HepG2 (cell line): ENCODE results near the gene HES3. TPM values are rescaled to one million over a fixed set of nuclear protein-coding genes. Genes with fewer than 3 reads are reported as not detected.
A peak's percentile ranks its signal among the peaks of the same experiment; 100 is the strongest.

ENCODE experiments used
- ATAC-seq: fragments of 200-7000 bp; cut with Tn5 transposase; 3 replicates; pipeline ENCODE4 v1.9.1; 2020; ENCODE audit warnings: mild to moderate bottlenecking, moderate library complexity
- BruUV-seq: library from RNA; stranded (reverse); fragments of 400-500 nt; replicated peaks from 2 replicates; lab custom pipeline; 2021; lab: Mats Ljungman, UMichigan
- CTCF ChIA-PET: fragments of 300-600 bp; formaldehyde crosslinking; extraction: SDS; loops from one replicate; lab custom pipeline; 2021; ENCODE audit warnings: low total read pairs, inconsistent platforms, low intra/inter-chr PET ratio; lab: Yijun Ruan, JAX
- POLR2A ChIA-PET: fragments of 350-600 bp; sonication (Branson Sonifier 250); formaldehyde crosslinking; loops from one replicate; lab custom pipeline; 2020; ENCODE audit warnings: antibody characterized with exemption, inconsistent platforms; lab: Yijun Ruan, JAX
- DNase-seq: peaks from one replicate; pipeline ENCODE4 v3.0.0-alpha.2; 2015; ENCODE audit warnings: low spot score
- FAIRE-seq: peaks from 3 replicates; lab custom pipeline; 2011; peaks lifted over from hg19 to GRCh38; lab: Jason Lieb, UNC
- H2AFZ ChIP-seq: one replicate; pipeline ENCODE4 v1.6.1; 2011; ENCODE audit warnings: low read length, inconsistent platforms
- H3K27ac ChIP-seq: fragments of 300-600 bp; 3 replicates; pipeline ENCODE4 v1.8.0; 2011; ENCODE audit warnings: mixed run types, mild to moderate bottlenecking, mixed read lengths, low read length, inconsistent platforms; ENCODE audit not compliant: insufficient read depth; ENCODE audit errors: extremely low read length
- H3K27me3 ChIP-seq, 2 experiments: fragments of 200-600 bp in 1 of 2; 2 replicates in 1 of 2; 3 replicates in 1 of 2; pipeline versions ENCODE4 v1.6.0 to v1.8.0; 2011; ENCODE audit warnings: low read length in 2 of 2, mild to moderate bottlenecking in 2 of 2, moderate library complexity in 2 of 2, inconsistent platforms in 1 of 2; ENCODE audit not compliant: insufficient read depth in 2 of 2, control insufficient read depth in 1 of 2
- H3K36me3 ChIP-seq, 2 experiments: fragments of 200-600 bp in 1 of 2; replicated peaks in 1 of 2; 2 replicates in 1 of 2; 3 replicates in 1 of 2; pipeline versions ENCODE4 v1.5.1 to v1.8.0; 2011; ENCODE audit warnings: low read length in 2 of 2, inconsistent platforms in 1 of 2; ENCODE audit not compliant: insufficient read depth in 2 of 2, control insufficient read depth in 1 of 2
- H3K4me1 ChIP-seq: 2 replicates; pipeline ENCODE4 v1.5.1; 2012; ENCODE audit warnings: low read length, inconsistent platforms; ENCODE audit not compliant: insufficient read depth
- H3K4me2 ChIP-seq: 2 replicates; pipeline ENCODE4 v1.6.0; 2011; ENCODE audit warnings: low read depth, low read length, inconsistent platforms
- H3K4me3 ChIP-seq, 3 experiments: fragments of 200-600 bp in 1 of 3; sonication (generic), shearing (Covaris generic) in 1 of 3; replicated peaks in 1 of 3; 2 replicates each; pipeline ENCODE4 v1.5.1; 2011 to 2016; ENCODE audit warnings: low read length in 3 of 3, inconsistent platforms in 2 of 3, low read depth in 2 of 3, mild to moderate bottlenecking in 2 of 3, control low read depth in 1 of 3, mixed read lengths in 1 of 3; ENCODE audit not compliant: insufficient read depth in 1 of 3
- H3K79me2 ChIP-seq: one replicate; pipeline ENCODE4 v1.6.1; 2011; ENCODE audit warnings: low read length, inconsistent platforms; ENCODE audit not compliant: insufficient read depth
- H3K9ac ChIP-seq: 2 replicates; pipeline ENCODE4 v1.6.0; 2011; ENCODE audit warnings: mild to moderate bottlenecking, low read depth, low read length, inconsistent platforms; ENCODE audit not compliant: insufficient read depth
- H3K9me3 ChIP-seq: 2 replicates; pipeline ENCODE4 v1.5.1; 2012; ENCODE audit warnings: mild to moderate bottlenecking, low read length
- H4K20me1 ChIP-seq: 2 replicates; pipeline ENCODE4 v1.6.0; 2011; ENCODE audit warnings: inconsistent platforms, mild to moderate bottlenecking, low read length, moderate library complexity; ENCODE audit not compliant: insufficient read depth
- CREBL2 ChIP-seq: sonication (generic); formaldehyde crosslinking; IDR thresholded peaks from 2 replicates; pipeline ENCODE4 v1.8.1; 2023; ENCODE audit warnings: missing genetic modification reagents, mild to moderate bottlenecking, borderline replicate concordance
- CSRNP2 ChIP-seq: sonication (generic); formaldehyde crosslinking; conservative IDR thresholded peaks from 2 replicates; pipeline ENCODE4 v1.8.0; 2022; ENCODE audit warnings: low read depth, missing genetic modification reagents
- HMG20B ChIP-seq: conservative IDR thresholded peaks from 2 replicates; pipeline ENCODE4 v1.6.1; 2016; ENCODE audit warnings: missing genetic modification reagents, missing compliant biosample characterization
- IRF9 ChIP-seq: sonication (generic); formaldehyde crosslinking; IDR thresholded peaks from 2 replicates; pipeline ENCODE4 v1.8.0; 2022; ENCODE audit warnings: missing genetic modification reagents, mild to moderate bottlenecking, borderline replicate concordance
- MLLT10 ChIP-seq: sonication (generic); formaldehyde crosslinking; IDR thresholded peaks from 2 replicates; pipeline ENCODE4 v1.4.0; 2020; ENCODE audit warnings: missing genetic modification reagents
- NFE2L2 ChIP-seq: fragments of 150-350 bp; IDR thresholded peaks from 2 replicates; pipeline ENCODE4 v1.6.1; 2014; ENCODE audit warnings: low read length
- PBX3 ChIP-seq: sonication (generic); formaldehyde crosslinking; IDR thresholded peaks from 2 replicates; pipeline ENCODE4 v1.8.1; 2023; ENCODE audit warnings: missing genetic modification reagents, inconsistent platforms, borderline replicate concordance
- POLR2A ChIP-seq, 2 experiments: IDR thresholded peaks; 2 replicates each; pipeline ENCODE4 v1.6.1; 2011; ENCODE audit warnings: low read depth in 2 of 2, low read length in 2 of 2, mild to moderate bottlenecking in 1 of 2, moderate library complexity in 1 of 2; ENCODE audit not compliant: insufficient read depth in 1 of 2
- RARG ChIP-seq: sonication (generic); formaldehyde crosslinking; IDR thresholded peaks from 2 replicates; pipeline ENCODE4 v1.4.0; 2020; ENCODE audit warnings: low read depth, mild to moderate bottlenecking, missing genetic modification reagents
- SP2 ChIP-seq: sonication (generic); formaldehyde crosslinking; IDR thresholded peaks from 2 replicates; pipeline ENCODE4 v1.5.1; 2020; ENCODE audit warnings: mild to moderate bottlenecking, missing genetic modification reagents
- SRY ChIP-seq: sonication (generic); formaldehyde crosslinking; IDR thresholded peaks from 2 replicates; pipeline ENCODE4 v1.8.0; 2022; ENCODE audit warnings: mild to moderate bottlenecking, missing genetic modification reagents
- TOPORS ChIP-seq: sonication (generic); formaldehyde crosslinking; IDR thresholded peaks from 2 replicates; pipeline ENCODE4 v1.8.0; 2023; ENCODE audit warnings: mild to moderate bottlenecking, missing genetic modification reagents
- ZNF121 ChIP-seq: sonication (generic); formaldehyde crosslinking; IDR thresholded peaks from 2 replicates; pipeline ENCODE4 v1.5.0; 2020; ENCODE audit warnings: mild to moderate bottlenecking, missing genetic modification reagents
- ZNF33B ChIP-seq: sonication (generic); formaldehyde crosslinking; IDR thresholded peaks from 2 replicates; pipeline ENCODE4 v1.5.1; 2020; ENCODE audit warnings: mild to moderate bottlenecking, missing genetic modification reagents
- ZNF879 ChIP-seq: sonication (generic); formaldehyde crosslinking; IDR thresholded peaks from 2 replicates; pipeline ENCODE4 v1.8.1; 2023; ENCODE audit warnings: missing genetic modification reagents
- WGBS: methylation state at CpG from one replicate; pipeline ENCODE4 v1.1.6; 2017; ENCODE audit warnings: low lambda C conversion rate; 5-methylcytosine and 5-hydroxymethylcytosine counted together
- in situ Hi-C: cut with HindIII; loops from 2 replicates; pipeline ENCODE4 v1.10.0; 2017; ENCODE audit warnings: low pct_unique_long_range_greater_than_20kb; ENCODE audit not compliant: extremely low pct_ligation_motif_present
- intact Hi-C: fragments of 100-400 bp; cut with micrococcal nuclease; formaldehyde crosslinking; loops from one replicate; pipeline ENCODE4 v1.10.0; 2022; ENCODE audit not compliant: unreplicated experiment
- polyA plus RNA-seq, 8 experiments: library from polyadenylated mRNA; depleted of rRNA in 3 of 8; stranded (reverse) in 7 of 8; unstranded in 1 of 8; fragments of >200 nt; fragmentation: Illumina TruSeq in 4 of 8; extraction: Trizol in 4 of 8; gene quantifications; 2 replicates each; pipeline versions ENCODE4 v1.2.1 to v1.2.3, GENCODE V29; 2011 to 2016; ENCODE audit warnings: low read depth in 4 of 8, missing spikeins in 1 of 8, mixed read lengths in 1 of 8; ENCODE audit not compliant: insufficient read depth in 1 of 8
- total RNA-seq, 5 experiments: library from RNA; depleted of rRNA; stranded (reverse); fragments of >200 nt; fragmentation: Illumina TruSeq; extraction: Trizol; gene quantifications; 2 replicates each; pipeline ENCODE4 v1.2.3, GENCODE V29; 2016; ENCODE audit warnings: low read depth in 1 of 5

Gene HES3
- total and polyA plus RNA-seq, 2 of the 13 experiments (the other 11 are each of a cell fraction or from before 2014, with no cell fraction given) = not detected

GRCh38 chr1:6237093-6237492 lies 6.9 kb upstream of the HES3 start:
- in situ Hi-C loops = no loop called here
- Histone ChIP-seq H3K4me2 (no peak overlapping the region), H4K20me1 (no peaks in the 10 kb centered on the region), H3K9ac (no peak overlapping the region), H3K4me3 (no peak overlapping the region), H3K4me1 (peaks cover 68% of the 10 kb centered on the region), H3K27me3 (peaks cover 0 to 9% of the 10 kb centered on the region in 2 experiments; a peak in 2 of 5 replicates), H2AFZ (no peak overlapping the region)
- 92% methylated on average over 4 of the region's 4 CpGs for WGBS
- POLR2A ChIA-PET = interaction anchor here (1.6 kb wide), 1 partner anchor 32 kb away, joined by 5 read pairs; no protein-coding TSS in a partner anchor
- no peak for DNase-seq
- no peak for FAIRE-seq
- TF ChIP-seq CSRNP2 (CRISPR knock-in tag) = no peak
- peak; percentile 42; the same call in 1 of the 2 replicates for TF ChIP-seq ZNF121 (CRISPR knock-in tag)
- TF ChIP-seq, all 625 proteins: peak for 1
- intact Hi-C loops = no loop called here
- H3K9me3 ChIP-seq = no peaks in the 10 kb centered on the region
- no peak overlapping the region for H3K27ac ChIP-seq
- CTCF ChIA-PET = no interaction called here
- peaks cover 2 to 12% of the 10 kb centered on the region in 2 experiments; a peak in 4 of 5 replicates for H3K36me3 ChIP-seq
- no TSS peak for BruUV-seq
- ATAC-seq = no peak
- H3K79me2 ChIP-seq = peaks cover 20% of the 10 kb centered on the region

- H3K4me3 ChIP-seq = no peak overlapping the region
- no peak for DNase-seq
- H3K4me1 ChIP-seq = peaks cover 58% of the 10 kb centered on the region
- FAIRE-seq = no peak
- H3K27ac ChIP-seq = no peak overlapping the region
- peaks cover 11% of the 10 kb centered on the region for H3K79me2 ChIP-seq
- in situ Hi-C loops (no loop called here), intact Hi-C loops (no loop called here)
- no peak overlapping the region for H3K9ac ChIP-seq
- H4K20me1 ChIP-seq = 0 out of 2 replicates have a peak, but pooled peaks cover 2% of the 10 kb centered on the region
- BruUV-seq = no TSS peak
- POLR2A ChIA-PET = interaction anchor here (1.0 kb wide), 1 partner anchor 15 kb away, joined by 3 read pairs; no protein-coding TSS in a partner anchor
- no peak overlapping the region for H2AFZ ChIP-seq
- peaks cover 9 to 25% of the 10 kb centered on the region in 2 experiments; a peak in 3 of 5 replicates for H3K27me3 ChIP-seq
- 15% methylated on average over 7 of the region's 7 CpGs for WGBS
- no peak for ATAC-seq
- H3K4me2 ChIP-seq = peak overlapping the region; percentile 70
- CTCF ChIA-PET = no interaction called here
- H3K9me3 ChIP-seq = no peaks in the 10 kb centered on the region
- H3K36me3 ChIP-seq = no peaks in the 10 kb centered on the region
- TF ChIP-seq ZNF33B (no peak), MLLT10 (no peak), NFE2L2 (no peak), CREBL2 (no peak), TOPORS (CRISPR knock-in tag) (no peak), ZNF879 (no peak), SP2 (CRISPR knock-in tag) (no peak), RARG (CRISPR knock-in tag) (no peak), POLR2A (IDR thresholded peaks at IDR 0.05; ENCODE audit: insufficient read depth in 1 of 2, low read depth in 2 of 2, low read length in 2 of 2) (no peak), SRY (no peak), PBX3 (CRISPR knock-in tag) (no peak), IRF9 (CRISPR knock-in tag) (no peak), HMG20B (CRISPR knock-in tag) (no peak)
These were observed 4.7 kb upstream of the HES3 start for GRCh38 chr1:6239213-6239752.
